GF-D8 (cell line): ENCODE measurements around the gene GRB10.

Source experiments
- DNase-seq: peaks from one replicate; lab custom pipeline; 2025; lab: John Stamatoyannopoulos, UW

Gene GRB10

GRCh38 chr7:50690541-50691011, 92.1 kb downstream of the GRB10 start:
- DNase-seq: no peak

DNA sequence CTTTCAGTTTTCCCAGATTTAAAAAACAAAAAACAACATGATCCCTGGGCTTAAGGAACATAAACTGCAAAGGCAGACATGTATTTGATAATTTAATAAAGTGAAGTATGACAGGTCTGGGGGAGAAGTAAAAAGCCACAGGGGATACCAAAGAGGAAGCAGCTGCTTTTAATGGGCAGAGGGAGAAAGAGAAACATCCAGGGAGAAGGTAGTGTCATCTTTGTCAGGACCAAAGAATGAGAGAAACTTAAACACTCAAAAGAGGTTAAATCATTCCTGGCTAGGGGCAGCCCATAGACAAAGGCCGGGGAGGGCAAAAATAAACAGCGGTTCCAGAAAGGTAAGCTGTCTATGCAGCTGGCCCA, 94.5 kb downstream of the GRB10 start:
- peak; percentile 22 for DNase-seq

- DNase-seq: no peak
These were observed 95.0 kb downstream of the GRB10 start for GRCh38 chr7:50687575-50688225.

GRCh38 chr7:50687096-50687495, 95.6 kb downstream of the GRB10 start:
- DNase-seq: no peak

DNA sequence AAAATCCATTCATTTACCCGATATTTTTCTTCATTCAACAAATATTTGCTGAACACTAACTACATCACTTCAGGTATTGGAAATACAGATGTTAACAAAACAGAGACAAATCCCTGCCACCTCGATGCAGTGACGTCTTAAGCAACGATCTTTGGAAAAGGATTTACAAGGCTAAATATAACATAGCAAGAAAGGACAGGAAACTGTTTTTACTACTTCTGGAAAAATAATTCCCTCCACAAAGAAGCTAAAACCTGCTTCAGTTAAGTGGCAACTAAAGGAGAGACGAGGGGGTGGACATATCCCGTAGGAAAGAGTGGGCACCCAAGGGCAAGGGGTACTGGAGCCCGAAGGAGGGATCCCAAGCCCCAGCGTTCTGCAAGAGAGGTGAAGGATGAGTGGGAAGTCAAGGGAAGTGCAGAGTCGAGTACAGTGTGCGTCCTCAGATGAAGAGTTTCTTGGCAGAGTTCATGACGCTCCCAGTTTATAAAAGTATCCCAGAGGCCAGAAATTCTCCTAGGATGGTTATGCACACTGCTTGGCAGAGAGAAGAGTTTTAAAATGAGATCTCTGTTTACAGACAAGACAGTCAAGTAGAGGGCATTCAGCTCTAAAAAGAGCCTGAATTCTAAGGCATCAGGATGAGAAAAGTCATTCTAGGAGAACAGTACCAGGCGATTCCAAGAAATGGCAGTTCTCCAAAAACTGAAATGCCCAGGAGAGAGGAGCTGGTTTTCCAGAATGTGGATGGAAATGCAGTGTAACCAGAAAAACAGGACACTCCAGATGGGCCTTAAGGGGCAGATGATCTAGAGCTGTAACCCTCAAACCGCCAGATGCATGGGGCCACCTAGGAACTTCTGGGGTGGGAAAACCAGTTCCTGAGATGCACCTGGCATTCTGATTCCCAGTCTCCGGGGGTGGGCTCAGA, 97.3 kb downstream of the GRB10 start:
- no peak for DNase-seq

GRCh38 chr7:50684713-50685075, 98.0 kb downstream of the GRB10 start:
- no peak for DNase-seq

DNA sequence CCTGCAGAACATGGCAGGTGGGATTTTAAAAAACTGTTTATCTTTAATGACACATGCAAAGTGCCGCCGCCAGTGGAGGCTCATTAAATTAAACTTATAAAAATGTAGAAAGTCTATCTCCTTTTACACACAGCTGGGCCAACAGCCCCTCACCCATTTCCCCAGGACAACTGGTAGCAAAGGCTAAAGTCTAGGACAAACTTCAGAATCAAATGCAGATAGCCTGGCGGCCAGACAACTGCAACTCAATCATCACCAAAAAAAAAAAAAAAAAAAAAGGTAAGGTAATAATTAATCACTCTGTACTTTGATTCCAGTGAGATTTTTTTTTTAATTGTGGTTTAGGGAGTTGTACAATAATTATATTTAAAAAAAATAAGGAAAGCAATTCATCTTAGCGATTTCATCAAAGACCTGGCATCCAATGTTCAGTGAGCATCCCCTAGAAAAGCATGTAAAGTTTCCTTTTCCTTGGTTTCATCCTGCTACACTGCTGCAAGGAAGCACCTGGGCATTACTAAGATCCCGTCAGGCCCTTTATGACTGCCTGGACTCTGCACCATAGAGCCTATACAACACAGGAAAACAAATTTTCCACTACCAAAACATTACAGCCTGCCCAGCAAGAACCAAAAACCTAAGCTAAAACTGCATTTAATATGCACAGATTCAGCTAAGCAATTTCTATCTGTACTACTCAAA, 98.5 kb downstream of the GRB10 start:
- no peak for DNase-seq

DNA sequence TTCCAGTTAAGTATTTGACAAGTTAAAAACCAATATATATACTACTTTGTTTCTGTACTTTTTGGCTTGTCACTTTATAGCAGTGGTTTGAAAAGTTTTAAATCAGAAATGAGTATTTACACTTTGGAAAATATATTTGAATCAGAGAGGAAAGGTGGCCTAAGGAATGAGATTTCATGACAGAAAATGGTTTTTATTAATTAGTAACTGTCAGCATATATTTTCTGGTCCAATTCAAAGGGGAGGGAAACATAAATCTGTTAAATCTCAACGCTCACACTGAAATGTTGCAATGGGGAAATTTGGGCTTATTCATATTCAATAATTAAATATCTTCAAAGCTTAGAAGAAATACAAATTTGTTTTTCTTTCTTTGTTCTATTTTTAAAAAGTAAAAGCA, 100.1 kb downstream of the GRB10 start:
- no peak for DNase-seq

- no peak for DNase-seq
These were observed 100.6 kb downstream of the GRB10 start for GRCh38 chr7:50682079-50682478.

DNA sequence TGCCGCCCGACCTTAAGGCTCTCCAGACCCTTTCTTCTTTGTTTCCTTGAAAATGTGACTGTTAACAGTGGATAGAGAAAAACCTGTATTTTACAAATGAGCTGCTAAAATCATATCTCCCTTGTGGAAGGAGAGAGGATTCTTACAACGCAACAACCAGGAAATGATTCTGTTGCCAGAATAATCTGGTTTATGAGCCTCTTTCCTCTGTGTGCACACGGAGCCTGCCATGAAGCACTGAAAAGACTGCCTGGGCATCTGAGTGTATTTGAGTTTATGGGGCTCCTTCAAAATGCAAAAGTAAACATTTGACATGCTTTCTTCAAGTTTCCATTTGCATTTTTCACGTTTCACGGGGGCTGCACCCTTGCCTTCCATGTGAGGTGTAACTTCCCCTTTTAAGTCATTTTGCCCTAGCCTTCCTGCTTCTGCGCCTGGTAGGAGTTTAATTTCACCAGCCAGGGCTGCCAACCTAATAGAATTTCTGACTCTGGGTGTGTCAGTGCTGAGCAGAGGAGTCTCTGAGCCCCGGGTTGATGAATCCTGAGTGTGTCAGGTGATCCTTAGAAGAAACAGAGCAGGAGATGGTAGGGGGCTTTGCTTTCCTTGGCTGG, 101.2 kb downstream of the GRB10 start:
- peak; percentile 49 for DNase-seq

DNA sequence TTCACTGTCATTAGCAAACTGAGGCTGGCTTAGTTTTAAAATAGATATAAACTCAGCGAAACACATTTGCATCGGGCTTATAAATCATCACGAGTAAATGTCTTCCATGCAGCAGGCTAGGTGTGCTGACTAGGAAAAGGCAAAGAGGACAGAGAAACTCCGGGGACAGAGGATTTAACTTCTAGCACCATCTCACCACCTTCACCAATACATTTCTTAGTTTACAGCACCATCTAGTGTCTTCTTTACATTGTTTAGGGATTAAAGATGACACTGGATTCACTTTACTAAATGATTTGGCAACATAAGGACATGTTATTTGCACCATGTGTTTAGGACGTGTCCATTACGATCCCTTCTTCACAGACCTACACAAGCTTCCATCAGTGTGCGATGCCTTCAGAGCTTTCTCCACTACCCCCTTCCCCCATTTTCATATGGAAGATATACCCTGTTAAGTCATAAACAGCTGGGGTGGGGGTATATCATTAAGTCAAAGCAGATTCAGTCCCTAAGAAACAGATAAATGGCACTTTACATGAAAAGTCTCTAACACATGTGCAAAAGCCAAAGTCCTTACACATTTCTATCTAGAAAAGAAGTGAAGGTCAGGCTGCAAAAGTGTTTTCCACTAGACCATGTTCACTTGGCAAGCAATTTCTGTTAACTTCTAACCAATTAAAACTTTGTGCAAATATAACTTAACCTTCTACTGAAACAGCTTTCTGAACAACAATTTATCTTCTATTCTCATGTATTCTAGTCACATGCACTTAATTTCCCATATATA, 103.3 kb downstream of the GRB10 start:
- no peak for DNase-seq

- DNase-seq: no peak
These were observed 104.1 kb downstream of the GRB10 start for GRCh38 chr7:50678586-50678985.

DNA sequence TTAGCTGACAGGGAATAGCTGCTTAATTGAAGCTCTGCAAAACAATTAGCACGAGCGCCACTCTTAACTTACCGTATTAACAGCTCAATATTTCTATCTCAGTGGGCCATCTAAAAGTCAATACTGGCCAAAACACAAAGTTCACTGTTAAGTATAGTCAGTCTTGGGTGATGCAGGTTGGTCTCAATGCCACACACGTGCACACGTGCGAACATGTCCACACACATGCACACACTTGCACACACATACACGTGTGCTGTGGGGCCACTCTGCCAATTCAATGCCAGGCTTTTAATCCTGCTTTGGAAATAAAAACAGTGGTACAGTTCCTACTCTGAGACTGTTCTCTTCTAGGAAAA, 105.1 kb downstream of the GRB10 start:
- no peak for DNase-seq

DNA sequence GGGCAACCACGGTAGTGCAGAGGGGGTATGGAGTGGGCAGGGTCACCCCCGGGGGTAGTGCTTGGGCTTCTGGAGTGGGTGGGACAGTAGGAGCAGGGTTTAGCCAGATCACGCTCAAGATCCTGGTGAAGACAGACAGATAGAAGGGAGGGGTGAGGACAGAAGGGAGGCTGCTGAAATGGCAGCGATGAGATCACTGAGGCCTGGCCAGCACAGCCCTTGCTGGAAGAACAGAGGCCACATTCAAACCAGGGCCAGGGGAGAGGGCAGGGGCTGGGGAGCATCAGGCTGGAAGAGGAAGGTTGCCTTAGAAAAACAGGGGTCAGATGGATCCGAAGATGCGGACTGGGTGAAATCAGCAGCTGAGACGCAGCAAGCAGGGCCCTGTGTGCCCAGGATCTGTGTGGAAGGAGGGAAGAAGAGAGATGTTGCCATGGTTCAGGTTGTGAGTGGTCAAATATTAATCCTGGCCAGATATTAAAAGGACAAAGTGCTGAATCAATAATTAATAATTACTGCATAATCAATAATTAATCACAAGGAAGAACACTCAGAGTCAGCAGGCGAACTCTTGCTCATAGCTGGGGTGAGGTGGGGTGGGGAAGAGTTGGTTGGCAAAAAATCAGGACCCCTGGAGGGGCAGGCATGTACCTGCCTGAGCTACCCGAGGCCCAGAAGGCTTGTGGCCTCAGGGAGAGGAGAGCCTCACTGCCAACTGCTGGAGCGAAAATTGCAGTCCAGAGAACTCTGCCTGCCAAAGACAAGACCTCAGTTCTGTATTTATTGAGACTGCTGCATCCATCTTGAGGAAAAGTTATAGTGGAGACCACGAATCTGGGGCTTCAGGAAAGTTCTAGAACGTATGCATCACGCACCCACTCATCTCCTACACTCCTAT, 105.7 kb downstream of the GRB10 start:
- no peak for DNase-seq

DNA sequence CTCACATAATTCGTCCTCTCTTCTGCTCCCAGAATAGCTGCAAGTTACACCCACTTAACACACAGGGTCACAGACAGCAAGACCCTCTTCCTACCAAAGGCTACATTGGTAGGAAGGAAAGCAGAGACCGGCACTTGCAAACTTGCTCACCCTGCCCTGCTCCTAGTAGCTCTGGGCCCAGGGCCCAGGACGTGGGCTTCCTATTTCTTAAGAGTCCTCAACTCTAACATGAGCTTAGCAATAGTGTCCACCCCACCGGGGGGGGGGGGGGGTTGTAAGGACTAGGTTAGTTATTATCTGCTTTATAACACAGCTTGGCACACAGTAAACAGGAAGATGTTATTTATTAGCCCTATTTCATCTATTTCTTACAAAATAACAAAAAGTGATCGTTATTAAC, 106.6 kb downstream of the GRB10 start:
- no peak for DNase-seq

GRCh38 chr7:50674896-50675835, 107.5 kb downstream of the GRB10 start:
- no peak for DNase-seq

GRCh38 chr7:50674299-50674698, 108.4 kb downstream of the GRB10 start:
- DNase-seq: no peak

GRCh38 chr7:50673096-50673495, 109.6 kb downstream of the GRB10 start:
- no peak for DNase-seq

DNA sequence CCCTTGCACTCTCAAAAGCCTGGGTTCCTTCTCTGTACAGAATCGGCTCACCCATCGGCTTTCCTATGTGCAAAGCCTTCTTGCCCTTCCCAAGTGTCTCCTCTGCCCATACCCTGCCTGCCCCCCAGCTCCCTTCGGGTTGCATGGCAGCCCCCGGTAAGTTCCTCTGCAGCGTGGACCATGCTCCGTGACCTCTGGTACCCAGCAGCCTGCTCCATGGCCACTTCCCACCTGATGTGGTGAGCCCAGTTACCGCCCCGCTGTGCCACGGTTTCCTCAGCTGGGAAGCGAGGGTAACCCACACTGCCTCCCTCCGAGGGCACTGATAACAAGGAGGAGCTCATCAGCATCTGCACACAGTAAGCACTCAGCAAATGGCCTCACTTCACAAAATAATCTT, 110.7 kb downstream of the GRB10 start:
- DNase-seq: no peak
